KOPT-K1 (cell line): Measurements from ENCODE around the gene GUCY2C.

ENCODE experiments used
- H3K27ac ChIP-seq: fragments of 200-600 bp; sonication (generic); 2 replicates; pipeline ENCODE4 v1.5.1; 2016; ENCODE audit warnings: antibody characterized with exemption, mild to moderate bottlenecking, low read depth, low read length; ENCODE audit not compliant: poor library complexity, severe bottlenecking
- H3K36me3 ChIP-seq: fragments of 200-600 bp; sonication (generic); 2 replicates; pipeline ENCODE4 v1.5.1; 2017; ENCODE audit warnings: antibody characterized with exemption, mild to moderate bottlenecking, low read length, moderate library complexity; ENCODE audit not compliant: insufficient read depth
- H3K9me3 ChIP-seq: fragments of 200-600 bp; sonication (generic); 2 replicates; pipeline ENCODE4 v1.5.1; 2017; ENCODE audit warnings: antibody characterized with exemption, low read length, mild to moderate bottlenecking; ENCODE audit not compliant: insufficient read depth, poor library complexity, severe bottlenecking

GUCY2C gene

GRCh38 chr12:14656846-14657245, 39.6 kb downstream of the GUCY2C start:
- no peak overlapping the region for H3K27ac ChIP-seq
- no peaks in the 10 kb centered on the region for H3K9me3 ChIP-seq

GRCh38 chr12:14655284-14655683, 41.1 kb downstream of the GUCY2C start:
- H3K9me3 ChIP-seq = no peaks in the 10 kb centered on the region
- H3K27ac ChIP-seq = no peak overlapping the region
- H3K36me3 ChIP-seq = no peaks in the 10 kb centered on the region

More at GRCh38 chr12:14656846-14657245, 39.6 kb downstream of the GUCY2C start:
- no peaks in the 10 kb centered on the region for H3K36me3 ChIP-seq

- Histone ChIP-seq H3K27ac (no peak overlapping the region), H3K9me3 (no peaks in the 10 kb centered on the region), H3K36me3 (no peaks in the 10 kb centered on the region)
Observed at GRCh38 chr12:14654842-14655241, 41.6 kb downstream of the GUCY2C start.

- Histone ChIP-seq H3K27ac (no peak overlapping the region), H3K9me3 (no peaks in the 10 kb centered on the region), H3K36me3 (no peaks in the 10 kb centered on the region)
Observed at GRCh38 chr12:14654416-14654815, 42.0 kb downstream of the GUCY2C start.

- H3K27ac ChIP-seq = no peak overlapping the region
- no peaks in the 10 kb centered on the region for H3K36me3 ChIP-seq
- H3K9me3 ChIP-seq = no peaks in the 10 kb centered on the region
Observed at GRCh38 chr12:14652483-14652882, 43.9 kb downstream of the GUCY2C start.

GRCh38 chr12:14651371-14651770, 45.0 kb downstream of the GUCY2C start:
- Histone ChIP-seq H3K9me3 (no peaks in the 10 kb centered on the region), H3K36me3 (no peaks in the 10 kb centered on the region), H3K27ac (no peak overlapping the region)

GRCh38 chr12:14650789-14651188, 45.6 kb downstream of the GUCY2C start:
- no peaks in the 10 kb centered on the region for H3K36me3 ChIP-seq
- no peak overlapping the region for H3K27ac ChIP-seq
- no peaks in the 10 kb centered on the region for H3K9me3 ChIP-seq

- Histone ChIP-seq H3K9me3 (no peaks in the 10 kb centered on the region), H3K27ac (no peak overlapping the region), H3K36me3 (no peaks in the 10 kb centered on the region)
Observed at GRCh38 chr12:14647028-14647750, 49.2 kb downstream of the GUCY2C start.

- Histone ChIP-seq H3K27ac (no peak overlapping the region), H3K36me3 (no peaks in the 10 kb centered on the region), H3K9me3 (no peaks in the 10 kb centered on the region)
Observed at GRCh38 chr12:14643251-14643650, 53.1 kb downstream of the GUCY2C start.

GRCh38 chr12:14638066-14638465, 58.3 kb downstream of the GUCY2C start:
- peaks cover 6% of the 10 kb centered on the region for H3K9me3 ChIP-seq
- no peak overlapping the region for H3K27ac ChIP-seq
- no peaks in the 10 kb centered on the region for H3K36me3 ChIP-seq

GRCh38 chr12:14635776-14636175, 60.6 kb downstream of the GUCY2C start:
- no peak overlapping the region for H3K27ac ChIP-seq
- peaks cover 6% of the 10 kb centered on the region for H3K9me3 ChIP-seq
- H3K36me3 ChIP-seq = no peaks in the 10 kb centered on the region

- H3K9me3 ChIP-seq = no peaks in the 10 kb centered on the region
- no peak overlapping the region for H3K27ac ChIP-seq
- no peaks in the 10 kb centered on the region for H3K36me3 ChIP-seq
Observed at GRCh38 chr12:14630793-14631192, 65.6 kb downstream of the GUCY2C start.

- no peaks in the 10 kb centered on the region for H3K9me3 ChIP-seq
- H3K27ac ChIP-seq = no peak overlapping the region
- no peaks in the 10 kb centered on the region for H3K36me3 ChIP-seq
Observed at GRCh38 chr12:14629832-14630710, 66.3 kb downstream of the GUCY2C start.

GRCh38 chr12:14628771-14629170, 67.6 kb downstream of the GUCY2C start:
- H3K9me3 ChIP-seq = no peaks in the 10 kb centered on the region
- no peaks in the 10 kb centered on the region for H3K36me3 ChIP-seq
- no peak overlapping the region for H3K27ac ChIP-seq

- H3K27ac ChIP-seq = no peak overlapping the region
- H3K9me3 ChIP-seq = no peaks in the 10 kb centered on the region
- H3K36me3 ChIP-seq = no peaks in the 10 kb centered on the region
Observed at GRCh38 chr12:14621826-14622225, 74.6 kb downstream of the GUCY2C start.
